ENCODE measurements around the gene PTPN23. TPM values are rescaled to one million over a fixed set of nuclear protein-coding genes. Genes with fewer than 3 reads are reported as not detected.

Gene PTPN23
- total and polyA plus RNA-seq, 2 of the 13 experiments (the other 11 are each of a cell fraction or from before 2014, with no cell fraction given): 2.3 to 3.7 TPM

GRCh38 chr3:47381317-47382157 is 716 bp downstream of the PTPN23 start (continued):
- TF ChIP-seq ZNF784 (CRISPR knock-in tag; IDR thresholded peaks at IDR 0.05; ENCODE audit: borderline replicate concordance) (0 out of 2 replicates have a peak, but pooled peaks have one; percentile 1), ZNF678 (CRISPR knock-in tag; IDR thresholded peaks at IDR 0.05) (0 out of 2 replicates have a peak, but pooled peaks have one; percentile 21), RFXAP (CRISPR knock-in tag; IDR thresholded peaks at IDR 0.05; ENCODE audit: borderline replicate concordance) (no peak), SP5 (CRISPR knock-in tag; IDR thresholded peaks at IDR 0.05; ENCODE audit: borderline replicate concordance, low read depth) (peak; percentile 80), POLR2G (IDR thresholded peaks at IDR 0.05; ENCODE audit: low read depth, low read length) (peak; percentile 54), POGZ (CRISPR knock-in tag; IDR thresholded peaks at IDR 0.05) (no peak; the same call in 1 of the 2 replicates), REL (CRISPR knock-in tag; conservative IDR thresholded peaks at IDR 0.05) (0 out of 2 replicates have a peak, but pooled peaks have one; percentile 35), TEAD3 (CRISPR knock-in tag; optimal IDR thresholded peaks at IDR 0.05; ENCODE audit: borderline replicate concordance) (peak; percentile 18), TGIF2 (CRISPR knock-in tag; IDR thresholded peaks at IDR 0.05) (peak; percentile 75; the same call in 1 of the 2 replicates), FOXK1 (CRISPR knock-in tag; IDR thresholded peaks at IDR 0.05; ENCODE audit: borderline replicate concordance, low read depth) (0 out of 2 replicates have a peak, but pooled peaks have one; percentile 24), ZNF607 (CRISPR knock-in tag; IDR thresholded peaks at IDR 0.05; ENCODE audit: borderline replicate concordance) (peak; percentile 57; the same call in 1 of the 2 replicates), ZBTB7B (CRISPR knock-in tag; IDR thresholded peaks at IDR 0.05) (peak; percentile 36; the same call in 1 of the 2 replicates), CREB3 (CRISPR knock-in tag; IDR thresholded peaks at IDR 0.05) (0 out of 2 replicates have a peak, but pooled peaks have one; percentile 0), BRF2 (CRISPR knock-in tag; IDR thresholded peaks at IDR 0.05) (0 out of 2 replicates have a peak, but pooled peaks have one; percentile 11), ZNF546 (CRISPR knock-in tag; conservative IDR thresholded peaks at IDR 0.05) (0 out of 2 replicates have a peak, but pooled peaks have one; percentile 3), BATF2 (CRISPR knock-in tag; IDR thresholded peaks at IDR 0.05) (peak; percentile 62; the same call in 1 of the 2 replicates), TSC22D2 (CRISPR knock-in tag; IDR thresholded peaks at IDR 0.05; ENCODE audit: borderline replicate concordance) (no peak), MXD4 (CRISPR knock-in tag; IDR thresholded peaks at IDR 0.05) (peak; percentile 50; the same call in 1 of the 2 replicates), HMG20B (CRISPR knock-in tag; conservative IDR thresholded peaks at IDR 0.05) (no peak), DRAP1 (CRISPR knock-in tag; IDR thresholded peaks at IDR 0.05) (peak; percentile 46; the same call in 1 of the 2 replicates), ZNF354B (CRISPR knock-in tag; IDR thresholded peaks at IDR 0.05) (peak; percentile 67; the same call in 1 of the 2 replicates), ZNF101 (CRISPR knock-in tag; IDR thresholded peaks at IDR 0.05; ENCODE audit: borderline replicate concordance, low read depth) (0 out of 2 replicates have a peak, but pooled peaks have one; percentile 49)

Measured in HepG2 (cell line).